Activated CD8-positive, alpha-beta T cell treated with anti-CD3 and anti-CD28 coated beads for 36 hours (primary cell): ENCODE measurements around the gene IRAG1. TPM values are rescaled to one million over a fixed set of nuclear protein-coding genes. Genes with fewer than 3 reads are reported as not detected.
A peak's percentile ranks its signal among the peaks of the same experiment; 100 is the strongest.

Experiments
- ATAC-seq: fragments of 200-7000 bp; cut with Tn5 transposase; one replicate; pipeline ENCODE4 v1.10.0; 2021; ENCODE audit warnings: mild to moderate bottlenecking, moderate library complexity
- CTCF ChIA-PET: fragments of 350-600 bp; sonication (Branson Sonifier 250); formaldehyde crosslinking; loops from one replicate; lab custom pipeline; 2021; ENCODE audit warnings: antibody characterized with exemption; lab: Charles Lee
- POLR2A ChIA-PET: fragments of 350-600 bp; sonication (Branson Sonifier 250); formaldehyde crosslinking; loops from one replicate; lab custom pipeline; 2021; ENCODE audit warnings: antibody characterized with exemption; lab: Charles Lee
- DNase-seq: peaks from one replicate; pipeline ENCODE4 v3.0.0-alpha.2; 2020
- H3K27ac Mint-ChIP-seq: one replicate; pipeline ENCODE4 v1.8.0; 2021; ENCODE audit warnings: mild to moderate bottlenecking, mixed read lengths
- H3K27me3 Mint-ChIP-seq: one replicate; pipeline ENCODE4 v1.8.0; 2021; ENCODE audit warnings: mixed read lengths
- H3K36me3 Mint-ChIP-seq: one replicate; pipeline ENCODE4 v1.8.0; 2021; ENCODE audit warnings: low read depth, mixed read lengths
- H3K4me1 Mint-ChIP-seq: one replicate; pipeline ENCODE4 v1.8.0; 2021; ENCODE audit warnings: low read depth, mixed read lengths
- H3K4me3 Mint-ChIP-seq: one replicate; pipeline ENCODE4 v1.8.0; 2021; ENCODE audit warnings: mild to moderate bottlenecking, moderate library complexity, mixed read lengths
- H3K9me3 Mint-ChIP-seq: one replicate; pipeline ENCODE4 v1.8.0; 2021; ENCODE audit warnings: mixed read lengths
- intact Hi-C: fragments of 100-400 bp; cut with micrococcal nuclease; formaldehyde crosslinking; loops from one replicate; pipeline ENCODE4 v1.10.0; 2022
- total RNA-seq, 2 experiments: library from RNA; stranded (reverse); gene quantifications; one replicate each; pipeline ENCODE4 v1.2.3, GENCODE V29; 2021
- TF ChIP-seq, protein P1 (sequence below): fragments of 200-600 bp; IDR thresholded peaks from one replicate; pipeline ENCODE4 v1.8.0; 2022; ENCODE audit warnings: antibody characterized with exemption, mild to moderate bottlenecking

IRAG1 gene
- total RNA-seq, 2 experiments from 2014 or later: not detected

DNA sequence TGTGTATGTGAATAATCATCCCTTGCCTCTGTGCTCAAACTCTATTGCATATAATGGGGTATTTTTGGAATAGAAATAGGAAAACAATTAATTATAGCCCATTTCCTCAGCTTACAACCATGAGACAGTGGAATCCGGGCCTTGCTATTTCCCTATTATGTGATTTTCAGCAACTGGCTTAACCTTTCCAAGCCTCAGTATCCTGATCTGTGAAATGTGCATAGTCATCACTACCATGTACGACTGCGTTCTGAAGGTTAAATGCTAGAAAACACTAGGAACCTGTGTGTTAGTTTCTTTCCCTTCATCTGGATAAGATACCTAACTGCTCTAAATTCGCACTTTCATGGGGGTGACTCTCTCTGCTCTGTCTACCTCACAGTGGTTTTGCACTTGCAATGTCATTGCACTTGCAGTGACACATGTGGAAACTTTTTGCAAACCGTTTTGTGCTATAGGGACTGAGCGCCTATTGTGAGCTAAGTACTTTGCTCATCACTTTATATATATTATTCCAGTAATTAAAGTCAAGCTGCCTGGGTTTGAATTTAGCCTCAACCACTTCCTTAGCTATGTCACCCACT lies 48.3 kb downstream of the IRAG1 start:
- TF ChIP-seq, protein P1, sequence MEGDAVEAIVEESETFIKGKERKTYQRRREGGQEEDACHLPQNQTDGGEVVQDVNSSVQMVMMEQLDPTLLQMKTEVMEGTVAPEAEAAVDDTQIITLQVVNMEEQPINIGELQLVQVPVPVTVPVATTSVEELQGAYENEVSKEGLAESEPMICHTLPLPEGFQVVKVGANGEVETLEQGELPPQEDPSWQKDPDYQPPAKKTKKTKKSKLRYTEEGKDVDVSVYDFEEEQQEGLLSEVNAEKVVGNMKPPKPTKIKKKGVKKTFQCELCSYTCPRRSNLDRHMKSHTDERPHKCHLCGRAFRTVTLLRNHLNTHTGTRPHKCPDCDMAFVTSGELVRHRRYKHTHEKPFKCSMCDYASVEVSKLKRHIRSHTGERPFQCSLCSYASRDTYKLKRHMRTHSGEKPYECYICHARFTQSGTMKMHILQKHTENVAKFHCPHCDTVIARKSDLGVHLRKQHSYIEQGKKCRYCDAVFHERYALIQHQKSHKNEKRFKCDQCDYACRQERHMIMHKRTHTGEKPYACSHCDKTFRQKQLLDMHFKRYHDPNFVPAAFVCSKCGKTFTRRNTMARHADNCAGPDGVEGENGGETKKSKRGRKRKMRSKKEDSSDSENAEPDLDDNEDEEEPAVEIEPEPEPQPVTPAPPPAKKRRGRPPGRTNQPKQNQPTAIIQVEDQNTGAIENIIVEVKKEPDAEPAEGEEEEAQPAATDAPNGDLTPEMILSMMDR: no peak
- DNase-seq (no peak), ATAC-seq (peak; percentile 45)
- no peaks in the 10 kb centered on the region for H3K4me1 Mint-ChIP-seq
- intact Hi-C loops: no loop called here
- ChIA-PET CTCF (interaction anchor here (1.0 to 3.1 kb wide), 2 partner anchors 9 to 12 kb away, joined by 3 to 16 read pairs; no protein-coding TSS in a partner anchor), POLR2A (interaction anchor here (0.6 kb wide), 1 partner anchor 110 kb away, joined by 3 read pairs; no protein-coding TSS in a partner anchor)
- no peak overlapping the region for H3K4me3 Mint-ChIP-seq
- no peaks in the 10 kb centered on the region for H3K36me3 Mint-ChIP-seq
- no peak overlapping the region for H3K27ac Mint-ChIP-seq
- no peaks in the 10 kb centered on the region for H3K27me3 Mint-ChIP-seq
- no peaks in the 10 kb centered on the region for H3K9me3 Mint-ChIP-seq

Other genes starting within 250 kb of the IRAG1 start
- 10 to 100 TPM; 31.1 to 34.2 TPM for gene AMPD3, start 238.5 kb downstream of the IRAG1 start, total RNA-seq
- 10 to 100 TPM; 19.4 to 20.8 TPM for gene RNF141, start 152.6 kb downstream of the IRAG1 start, total RNA-seq
- not detected for gene LYVE1, start 125.1 kb downstream of the IRAG1 start, total RNA-seq
- 10 to 100 TPM; 35.9 to 37.1 TPM for gene CTR9, start 57.5 kb upstream of the IRAG1 start, total RNA-seq
- 100 to 1,000 TPM; 757 to 842 TPM for gene EIF4G2, start 115.2 kb upstream of the IRAG1 start, total RNA-seq
- gene ZBED5, start 164.3 kb upstream of the IRAG1 start, total RNA-seq: 10 to 100 TPM; 35.7 to 36.7 TPM